RWPE2 (cell line): Measurements from ENCODE around the gene POPDC2.

Source experiments
- ATAC-seq: fragments of 200-7000 bp; cut with Tn5 transposase; 3 replicates; pipeline ENCODE4 v1.9.1; 2021; ENCODE audit warnings: low read depth
- DNase-seq: peaks from one replicate; pipeline ENCODE4 v3.0.0-alpha.2; 2020; ENCODE audit warnings: low spot score
- H3K27ac ChIP-seq: fragments of 450-650 bp; 2 replicates; pipeline ENCODE4 v1.5.1; 2017; ENCODE audit warnings: mild to moderate bottlenecking; ENCODE audit not compliant: poor library complexity, severe bottlenecking
- H3K27me3 ChIP-seq: fragments of 250-450 bp; sonication (Bioruptor Pico); 2 replicates; pipeline ENCODE4 v1.5.1; 2021; ENCODE audit warnings: mild to moderate bottlenecking, moderate library complexity; ENCODE audit not compliant: insufficient read depth, poor library complexity, severe bottlenecking
- H3K36me3 ChIP-seq: fragments of 250-450 bp; sonication (Bioruptor Pico); 2 replicates; pipeline ENCODE4 v1.5.1; 2020; ENCODE audit warnings: low read depth, mild to moderate bottlenecking, moderate library complexity
- H3K4me1 ChIP-seq: fragments of 250-450 bp; sonication (Bioruptor Pico); 2 replicates; pipeline ENCODE4 v1.5.1; 2021; ENCODE audit warnings: mild to moderate bottlenecking, moderate library complexity; ENCODE audit not compliant: insufficient read depth, poor library complexity, severe bottlenecking
- H3K4me3 ChIP-seq: fragments of 250-450 bp; sonication (Bioruptor Pico); 2 replicates; pipeline ENCODE4 v1.5.1; 2021; ENCODE audit warnings: mild to moderate bottlenecking, moderate library complexity; ENCODE audit not compliant: severe bottlenecking
- H3K9me3 ChIP-seq: fragments of 250-450 bp; sonication (Bioruptor Pico); 2 replicates; pipeline ENCODE4 v1.5.1; 2021; ENCODE audit warnings: mild to moderate bottlenecking, moderate library complexity; ENCODE audit not compliant: severe bottlenecking
- TF ChIP-seq, protein P1 (sequence below): fragments of 450-650 bp; IDR thresholded peaks from one replicate; pipeline ENCODE4 v1.5.1; 2017; ENCODE audit warnings: mild to moderate bottlenecking, moderate library complexity; ENCODE audit not compliant: poor library complexity, severe bottlenecking

Gene POPDC2

DNA sequence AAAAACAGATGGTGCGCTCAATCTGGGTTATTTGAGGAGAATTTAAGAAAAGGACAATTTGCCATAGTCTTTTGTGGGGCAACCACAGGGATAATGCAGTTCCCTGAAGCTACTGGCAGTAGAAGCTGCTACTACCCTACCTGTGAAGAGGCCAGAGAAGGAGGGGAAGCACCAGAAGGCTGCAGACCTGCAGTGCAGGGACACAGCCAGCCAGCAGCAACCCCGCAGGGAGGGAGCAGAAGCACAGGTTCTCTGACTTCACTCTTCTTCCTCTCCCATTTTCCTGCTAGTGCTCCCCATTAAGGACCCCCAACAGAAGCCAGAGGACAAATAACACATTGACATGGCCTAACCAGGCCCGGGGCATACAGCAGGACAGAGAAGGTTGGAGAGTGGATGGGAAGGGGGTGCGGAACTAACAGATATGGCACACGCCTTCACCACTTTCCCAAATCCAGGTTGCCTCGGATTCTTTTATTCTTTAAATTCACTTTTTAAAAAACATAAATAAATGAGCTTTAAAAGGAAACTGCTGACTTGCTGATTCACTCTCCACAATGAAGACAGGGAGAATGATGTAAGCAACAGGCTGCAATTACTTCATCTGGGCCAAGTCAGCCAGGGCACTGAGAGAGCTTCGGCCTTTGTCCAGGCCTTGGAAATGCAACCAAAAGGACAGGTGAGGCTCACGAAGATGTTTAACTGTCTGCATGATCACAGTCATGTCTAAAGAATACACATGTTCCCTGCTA, 30.1 kb downstream of the POPDC2 start:
- Histone ChIP-seq H3K4me1 (no peaks in the 10 kb centered on the region), H3K9me3 (no peaks in the 10 kb centered on the region), H3K27me3 (no peaks in the 10 kb centered on the region), H3K27ac (no peak overlapping the region), H3K4me3 (no peak overlapping the region), H3K36me3 (no peaks in the 10 kb centered on the region)
- TF ChIP-seq, protein P1, sequence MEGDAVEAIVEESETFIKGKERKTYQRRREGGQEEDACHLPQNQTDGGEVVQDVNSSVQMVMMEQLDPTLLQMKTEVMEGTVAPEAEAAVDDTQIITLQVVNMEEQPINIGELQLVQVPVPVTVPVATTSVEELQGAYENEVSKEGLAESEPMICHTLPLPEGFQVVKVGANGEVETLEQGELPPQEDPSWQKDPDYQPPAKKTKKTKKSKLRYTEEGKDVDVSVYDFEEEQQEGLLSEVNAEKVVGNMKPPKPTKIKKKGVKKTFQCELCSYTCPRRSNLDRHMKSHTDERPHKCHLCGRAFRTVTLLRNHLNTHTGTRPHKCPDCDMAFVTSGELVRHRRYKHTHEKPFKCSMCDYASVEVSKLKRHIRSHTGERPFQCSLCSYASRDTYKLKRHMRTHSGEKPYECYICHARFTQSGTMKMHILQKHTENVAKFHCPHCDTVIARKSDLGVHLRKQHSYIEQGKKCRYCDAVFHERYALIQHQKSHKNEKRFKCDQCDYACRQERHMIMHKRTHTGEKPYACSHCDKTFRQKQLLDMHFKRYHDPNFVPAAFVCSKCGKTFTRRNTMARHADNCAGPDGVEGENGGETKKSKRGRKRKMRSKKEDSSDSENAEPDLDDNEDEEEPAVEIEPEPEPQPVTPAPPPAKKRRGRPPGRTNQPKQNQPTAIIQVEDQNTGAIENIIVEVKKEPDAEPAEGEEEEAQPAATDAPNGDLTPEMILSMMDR: no peak
- ATAC-seq (no peak), DNase-seq (no peak)

GRCh38 chr3:119628816-119629445, 31.5 kb downstream of the POPDC2 start:
- TF ChIP-seq, protein P1: no peak
- ATAC-seq: no peak
- no peaks in the 10 kb centered on the region for H3K4me1 ChIP-seq
- DNase-seq: no peak
- H3K4me3 ChIP-seq: no peak overlapping the region
- no peaks in the 10 kb centered on the region for H3K36me3 ChIP-seq
- no peaks in the 10 kb centered on the region for H3K27me3 ChIP-seq
- H3K9me3 ChIP-seq: no peaks in the 10 kb centered on the region
- no peak overlapping the region for H3K27ac ChIP-seq

GRCh38 chr3:119628390-119628789, 32.0 kb downstream of the POPDC2 start:
- H3K9me3 ChIP-seq: no peaks in the 10 kb centered on the region
- H3K27ac ChIP-seq: no peak overlapping the region
- H3K27me3 ChIP-seq: no peaks in the 10 kb centered on the region
- DNase-seq (no peak), ATAC-seq (no peak)
- no peaks in the 10 kb centered on the region for H3K4me1 ChIP-seq
- TF ChIP-seq, protein P1: no peak
- H3K36me3 ChIP-seq: no peaks in the 10 kb centered on the region
- H3K4me3 ChIP-seq: no peak overlapping the region

- Histone ChIP-seq H3K4me3 (no peak overlapping the region), H3K36me3 (no peaks in the 10 kb centered on the region), H3K27me3 (no peaks in the 10 kb centered on the region), H3K9me3 (no peaks in the 10 kb centered on the region), H3K4me1 (no peaks in the 10 kb centered on the region), H3K27ac (no peak overlapping the region)
- no peak for ATAC-seq
- TF ChIP-seq, protein P1: no peak
- DNase-seq: no peak
Observed at GRCh38 chr3:119627461-119627860, 32.9 kb downstream of the POPDC2 start.

DNA sequence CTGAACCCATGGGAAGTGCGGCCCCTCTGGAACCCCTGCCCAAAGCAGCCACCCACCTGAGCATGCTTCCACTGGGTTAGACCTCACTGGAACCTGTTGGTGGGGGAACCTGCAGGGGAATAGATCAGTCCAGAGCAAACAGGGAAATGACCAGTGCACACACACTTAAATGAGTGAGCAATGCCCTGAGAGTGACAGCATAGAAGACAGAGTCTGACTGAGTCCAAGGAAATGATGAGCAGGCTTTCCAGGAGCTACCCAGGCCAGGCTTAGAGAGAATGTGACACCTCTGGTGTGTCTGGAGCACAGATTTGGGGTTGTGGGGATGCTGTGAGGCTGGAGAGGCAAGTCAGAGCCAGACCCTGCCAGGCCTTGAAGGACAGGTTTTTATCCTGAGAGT, 34.2 kb downstream of the POPDC2 start:
- Histone ChIP-seq H3K36me3 (no peaks in the 10 kb centered on the region), H3K27me3 (no peaks in the 10 kb centered on the region), H3K4me1 (no peaks in the 10 kb centered on the region), H3K9me3 (no peaks in the 10 kb centered on the region), H3K4me3 (no peak overlapping the region), H3K27ac (no peak overlapping the region)
- DNase-seq (no peak), ATAC-seq (no peak)
- TF ChIP-seq, protein P1: no peak
